Stimulated activated CD4-positive, alpha-beta T cell treated with anti-CD3 and anti-CD28 coated beads, Interleukin-1b, Interleukin-23, amount 100 ng/mL, for 24 hours (primary cell): Measurements from ENCODE around the gene ZNF784.

Experiments used
- DNase-seq, 4 experiments: peaks; one replicate each; pipeline ENCODE4 v3.0.0-alpha.2; 2020; ENCODE audit warnings: low read depth in 4 of 4, low spot score in 1 of 4

Gene ZNF784

GRCh38 chr19:55644191-55644833 is 19.9 kb upstream of the ZNF784 start:
- DNase-seq = no peak

DNA sequence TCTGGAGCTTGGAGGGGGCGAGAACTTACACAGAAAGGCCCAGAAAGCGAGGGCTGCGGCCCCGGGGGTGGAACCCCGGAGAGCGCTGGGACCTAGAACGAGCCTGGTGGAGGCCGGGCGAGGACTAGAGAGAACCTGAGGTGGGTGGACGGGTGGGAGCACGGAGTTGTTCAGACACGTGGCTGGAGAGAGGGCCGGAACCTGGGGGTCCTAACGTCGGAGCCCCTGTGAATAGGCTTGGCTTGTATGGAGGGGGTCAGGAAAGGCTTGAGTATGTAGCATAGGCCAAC is 19.5 kb upstream of the ZNF784 start:
- DNase-seq = no peak

DNA sequence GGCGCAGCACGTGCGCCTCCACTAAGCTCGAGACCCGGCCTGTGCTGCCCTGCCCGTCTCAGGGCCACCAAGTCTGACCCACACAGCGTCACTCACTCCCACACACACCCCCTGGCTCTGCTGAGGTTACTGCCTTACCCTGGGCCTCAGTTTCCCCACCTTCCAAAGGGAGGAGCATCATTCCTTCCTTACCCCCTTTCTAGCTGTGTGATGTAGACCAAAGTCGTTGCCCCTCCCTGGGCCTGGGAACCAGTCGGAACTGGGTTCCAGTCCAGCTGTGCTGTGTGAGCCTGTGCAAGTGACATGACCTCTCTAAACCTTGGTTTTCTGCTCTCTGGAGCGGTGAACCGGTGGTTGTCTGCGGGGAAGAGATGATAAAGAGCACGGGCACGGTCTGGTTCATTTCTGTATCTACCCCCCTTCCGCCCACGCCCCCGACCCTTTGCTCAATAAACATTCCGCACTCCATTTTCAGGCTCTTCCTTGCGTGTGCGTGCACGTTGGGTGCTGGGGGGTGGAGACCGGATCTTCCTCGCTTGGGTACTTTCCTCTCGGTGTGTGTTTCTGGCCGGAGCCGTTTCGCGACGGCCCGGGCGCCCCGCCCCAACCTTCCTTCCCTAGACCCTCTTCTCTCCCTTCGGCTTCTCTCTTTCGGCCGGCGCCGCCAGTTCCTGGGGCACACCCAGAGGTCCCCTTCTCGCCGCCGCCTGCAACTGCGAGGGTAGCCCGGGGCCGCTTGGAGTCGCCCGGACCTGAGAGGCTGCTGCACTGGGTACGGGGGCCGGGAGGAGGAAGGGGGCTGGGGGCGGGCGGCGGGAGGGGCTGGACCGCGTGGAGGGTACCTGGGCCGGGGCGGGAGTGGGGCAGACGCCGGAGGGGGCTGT is 18.9 kb upstream of the ZNF784 start, which contains the start of gene ZNF581:
Gene ZNF581, plus strand, starts transcription at position 647 of the 884 bp plus-strand sequence. CDS start 923 bp downstream, outside the sequence.
- DNase-seq = peak; percentile 65 to 82 (median 76)

- DNase-seq = no peak
These were observed 18.0 kb upstream of the ZNF784 start for GRCh38 chr19:55642153-55643002.

DNA sequence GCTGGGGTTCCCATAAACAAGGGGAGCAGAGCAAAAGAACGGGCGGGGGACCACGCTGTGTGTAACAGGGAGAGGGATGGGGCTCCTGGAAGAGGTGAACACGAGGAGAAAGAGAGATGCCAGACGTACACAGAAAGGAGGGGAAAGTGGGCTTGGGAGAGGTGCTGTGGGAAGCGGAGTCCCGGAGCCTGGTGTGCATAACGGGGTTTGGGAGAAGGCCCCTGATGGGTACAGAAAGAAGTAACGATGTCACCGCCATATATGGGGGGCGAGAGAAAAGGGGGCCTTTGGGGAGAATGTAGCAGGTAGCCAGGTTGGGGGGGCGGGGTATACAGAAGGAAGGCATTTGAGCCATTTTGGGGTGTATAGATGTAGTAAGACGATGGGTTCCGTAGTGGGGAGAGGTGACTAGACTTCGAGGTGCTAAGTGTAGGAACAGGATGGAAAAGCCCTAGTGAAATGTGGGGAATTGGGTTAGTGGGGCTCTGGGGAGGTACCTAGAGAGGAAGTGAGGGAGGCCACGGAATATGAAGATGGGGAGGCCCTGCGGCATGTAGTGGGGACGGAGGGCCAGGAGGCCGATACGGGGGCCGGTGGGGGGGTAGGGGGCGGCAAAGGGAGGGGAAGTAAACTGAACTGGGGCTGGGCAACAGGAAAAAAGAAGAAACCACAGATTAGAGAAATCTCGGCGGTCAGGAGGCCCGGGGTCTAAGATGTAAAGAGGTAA is 17.2 kb upstream of the ZNF784 start:
- DNase-seq = no peak

DNA sequence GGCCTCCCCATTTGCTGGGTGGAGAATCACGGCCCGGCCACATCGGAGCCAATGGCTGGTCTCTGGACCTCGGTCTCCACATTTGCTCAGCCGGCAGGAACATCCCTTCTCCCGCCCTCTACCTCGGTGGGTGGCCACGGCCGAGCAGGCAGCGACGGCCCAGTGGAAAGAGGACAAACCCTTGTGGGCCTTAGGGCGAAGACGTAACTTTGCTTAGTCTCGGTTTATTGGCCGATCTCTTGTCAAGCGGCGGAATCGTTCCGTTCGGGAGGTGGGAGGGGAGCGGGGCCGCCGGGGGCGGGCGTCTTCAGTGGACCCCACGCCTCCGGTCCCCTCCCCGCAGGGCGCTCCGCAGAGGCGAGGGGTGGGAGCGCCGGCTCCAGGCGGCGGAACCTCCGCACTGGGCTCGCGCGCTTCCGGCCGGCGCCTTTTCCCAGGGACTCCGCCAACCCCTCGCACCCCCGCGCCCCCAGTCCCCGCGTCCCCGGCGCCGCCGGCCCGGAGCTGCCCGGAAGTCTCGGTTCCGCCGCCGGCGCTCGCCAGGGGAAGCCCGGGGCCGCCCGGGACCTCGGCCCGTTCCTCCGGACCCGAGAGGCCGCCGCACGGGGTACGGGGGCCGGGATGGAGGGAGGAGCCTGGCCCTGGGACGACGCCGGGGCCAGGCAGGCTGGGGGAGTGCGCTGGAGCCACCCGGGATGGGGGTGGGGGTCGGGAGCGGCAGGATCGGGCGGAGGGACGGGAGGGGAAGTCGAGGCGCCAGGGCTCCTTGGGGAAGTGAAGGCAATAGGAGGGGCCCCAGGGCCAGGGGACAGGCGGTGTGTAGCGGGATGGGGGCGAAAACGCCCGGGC is 16.4 kb upstream of the ZNF784 start, which contains the start of gene ZNF580:
Gene ZNF580, plus strand, starts transcription at position 426 of the 849 bp plus-strand sequence. CDS start 1,507 bp downstream, outside the sequence.
- DNase-seq = peak in 2 of 4 experiments; percentile 59 to 66

GRCh38 chr19:55640043-55640576 is 15.7 kb upstream of the ZNF784 start:
- DNase-seq = peak in 1 of 4 experiments; percentile 57

DNA sequence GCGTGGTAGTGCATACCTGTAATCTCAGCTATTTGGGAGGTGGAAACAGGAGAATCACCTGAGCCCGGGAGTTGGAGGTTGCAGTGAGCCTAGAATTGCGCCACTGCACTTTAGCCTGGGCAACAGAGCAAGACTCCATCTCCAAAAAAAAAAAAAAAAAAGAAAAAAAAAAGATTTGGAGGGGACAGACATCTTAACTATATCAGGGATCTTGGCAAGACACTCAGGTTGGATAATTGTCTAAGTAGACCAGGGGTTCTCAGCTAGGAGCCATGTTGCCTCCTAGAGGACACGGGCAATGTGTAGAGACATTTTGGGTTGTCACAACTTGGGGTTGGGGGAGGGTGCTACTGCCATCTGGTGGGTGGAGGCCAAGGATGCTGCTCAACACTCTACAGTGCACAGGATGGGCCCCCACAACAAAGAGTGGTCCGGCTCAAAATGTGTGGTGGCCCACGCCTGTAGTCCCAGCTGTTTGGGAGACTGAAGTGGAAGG is 14.5 kb upstream of the ZNF784 start:
- peak in 1 of 4 experiments; percentile 37 for DNase-seq

GRCh38 chr19:55637534-55637933 is 13.2 kb upstream of the ZNF784 start:
- DNase-seq = no peak

DNA sequence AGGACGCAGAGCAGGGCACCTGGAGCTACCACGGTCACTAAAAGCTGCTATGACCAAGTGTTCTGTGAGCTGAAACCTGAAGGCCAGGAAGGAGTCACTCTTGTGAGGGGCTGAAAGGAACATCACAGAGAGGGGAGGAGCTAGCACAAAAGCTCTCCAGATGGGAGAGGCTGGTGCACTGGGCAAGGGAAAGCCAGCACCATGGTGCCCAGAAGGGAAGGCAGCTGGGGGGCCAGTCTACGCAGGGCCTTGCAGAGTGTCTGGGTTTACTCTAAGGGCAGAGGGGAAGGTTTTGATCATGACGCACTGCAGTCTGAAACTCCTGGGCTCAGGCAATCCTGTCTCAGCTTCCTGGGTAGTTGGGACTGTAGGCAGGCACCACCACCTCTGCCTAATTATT is 12.4 kb upstream of the ZNF784 start:
- DNase-seq = no peak

DNA sequence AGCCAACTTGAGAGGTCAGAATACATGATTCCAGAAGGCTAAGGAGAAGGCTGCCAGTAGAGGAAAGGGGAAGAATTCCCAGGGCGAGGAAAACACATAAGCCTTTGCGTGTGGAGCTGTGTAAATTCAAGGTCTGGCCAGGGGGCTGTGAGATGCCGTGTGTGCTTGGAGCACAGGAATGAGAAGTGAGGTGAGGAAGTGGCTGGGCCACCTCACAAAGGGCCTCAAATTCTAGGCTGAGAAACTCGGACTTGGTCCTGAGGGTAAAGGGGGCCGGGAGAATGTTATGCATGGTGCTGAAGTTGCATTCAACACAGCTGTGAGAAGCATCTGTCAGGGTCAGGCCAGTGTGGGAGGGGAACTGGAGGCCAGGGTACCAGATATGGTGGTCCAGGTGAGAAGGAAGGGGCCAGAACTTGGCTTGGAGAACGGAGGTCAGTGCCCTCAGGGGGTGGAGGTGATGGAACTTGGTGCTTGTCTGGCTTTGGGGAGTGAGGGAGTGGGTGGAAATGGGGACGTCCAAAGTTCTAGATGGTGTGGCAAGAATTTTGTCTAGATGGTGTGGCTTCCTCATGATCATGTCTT is 11.6 kb upstream of the ZNF784 start:
- no peak for DNase-seq

DNA sequence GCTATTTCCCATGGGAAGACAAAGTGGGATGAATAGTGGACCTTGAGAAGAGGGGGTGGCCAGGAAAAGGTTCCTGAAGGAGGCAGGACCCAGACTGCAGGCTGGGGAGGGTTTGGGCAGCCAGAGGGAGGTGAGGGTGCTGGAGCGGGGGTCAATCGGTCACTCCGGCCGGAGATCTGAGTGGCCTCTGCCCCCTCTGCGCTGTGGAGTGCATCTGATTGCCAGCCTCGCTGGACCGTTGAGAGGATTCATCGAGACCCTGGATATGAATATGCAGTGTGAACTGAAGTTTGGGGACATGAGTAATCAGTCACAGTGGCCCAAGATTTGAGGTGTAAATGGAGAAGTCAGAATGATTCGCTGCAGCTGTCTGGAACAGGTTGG is 11.0 kb upstream of the ZNF784 start:
- DNase-seq = no peak

- DNase-seq = no peak
These were observed 9.5 kb upstream of the ZNF784 start for GRCh38 chr19:55633861-55634260.

GRCh38 chr19:55632463-55632834 is 8.1 kb upstream of the ZNF784 start:
- peak; percentile 82 to 91 (median 86) for DNase-seq

DNA sequence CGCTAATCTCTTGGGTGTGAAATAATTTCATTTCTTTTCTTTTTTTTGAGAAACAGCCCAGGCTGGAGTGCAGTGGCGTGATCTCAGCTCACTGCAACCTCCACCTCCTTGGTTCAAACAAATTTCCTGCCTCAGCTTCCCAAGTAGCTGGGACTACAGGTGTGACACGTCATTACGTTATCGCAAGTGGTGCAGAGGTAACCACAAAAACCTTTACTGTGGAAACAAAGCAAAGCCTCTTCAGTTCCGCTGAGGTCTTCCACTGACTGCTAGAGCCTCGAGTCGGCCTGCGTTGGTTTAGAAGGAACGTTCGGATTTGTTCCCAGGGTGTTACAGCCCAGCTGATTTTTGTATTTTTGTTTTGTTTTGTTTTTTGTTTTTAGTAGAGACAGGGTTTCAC is 2.0 kb upstream of the ZNF784 start:
- no peak for DNase-seq

DNA sequence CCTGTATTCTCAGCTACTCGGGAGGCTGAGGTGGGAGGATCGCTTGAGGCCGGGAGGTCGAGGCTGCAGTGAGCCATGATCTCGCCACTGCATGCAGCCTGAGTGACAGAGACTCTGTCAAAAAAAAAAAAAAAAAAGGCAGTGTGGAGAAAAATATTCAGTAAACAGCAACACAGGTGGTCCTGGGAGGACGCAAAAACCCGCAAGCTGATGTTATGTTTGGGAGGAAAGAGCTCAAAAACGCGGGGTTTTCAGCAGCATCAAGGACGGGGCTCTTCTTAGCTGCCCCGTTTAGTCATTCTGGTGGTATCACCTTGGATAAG is 599 bp upstream of the ZNF784 start:
- no peak for DNase-seq

DNA sequence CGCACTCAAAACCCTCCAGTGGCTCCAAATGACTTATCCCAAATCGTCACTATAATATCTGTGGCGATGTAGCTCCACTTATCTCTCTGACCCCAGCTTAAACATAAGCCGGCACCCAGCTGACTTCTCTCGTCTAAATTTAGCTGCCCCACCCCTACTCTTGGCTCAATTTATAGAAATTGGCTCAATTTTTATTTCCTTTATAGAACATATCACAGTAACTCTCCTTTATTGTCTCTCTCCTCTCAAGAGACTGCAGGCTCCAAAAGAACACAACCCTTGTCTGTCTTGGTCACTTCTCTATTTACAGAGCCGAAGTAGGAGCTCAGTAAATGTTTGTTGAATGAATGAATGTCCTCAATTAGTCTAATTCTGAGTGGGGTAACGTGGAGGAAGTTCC is 805 bp downstream of the ZNF784 start:
- DNase-seq = no peak

DNA sequence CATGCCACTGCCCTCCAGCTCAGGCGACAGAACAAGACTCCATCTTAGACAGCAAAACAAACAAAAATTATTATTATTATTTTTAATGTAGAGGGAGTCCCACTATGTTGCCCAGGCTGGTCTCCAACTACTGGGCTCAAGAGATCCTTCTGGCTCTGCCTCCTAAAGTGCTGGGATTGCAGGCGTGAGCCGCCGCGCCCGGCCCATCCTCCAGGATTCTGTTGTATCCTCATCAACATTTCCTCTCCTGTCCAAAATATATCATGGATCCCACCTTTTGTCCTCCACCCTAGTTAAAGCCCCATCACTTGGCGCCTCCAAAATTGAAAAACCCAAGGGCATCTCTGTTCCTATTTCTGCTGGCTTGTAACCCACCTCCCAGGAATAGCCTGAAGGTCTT is 1.2 kb downstream of the ZNF784 start:
- DNase-seq = no peak

GRCh38 chr19:55622242-55622969 is 2.0 kb downstream of the ZNF784 start:
- DNase-seq = no peak
